GM19351 (cell line): ENCODE data around the gene SUCLG2.

Source experiments
- ATAC-seq: cut with Tn5 transposase; IDR thresholded peaks from one replicate; pipeline ENCODE4 v1.9.1; 2021; ENCODE audit warnings: mild to moderate bottlenecking, moderate library complexity; ENCODE audit not compliant: unreplicated experiment

The SUCLG2 gene

DNA sequence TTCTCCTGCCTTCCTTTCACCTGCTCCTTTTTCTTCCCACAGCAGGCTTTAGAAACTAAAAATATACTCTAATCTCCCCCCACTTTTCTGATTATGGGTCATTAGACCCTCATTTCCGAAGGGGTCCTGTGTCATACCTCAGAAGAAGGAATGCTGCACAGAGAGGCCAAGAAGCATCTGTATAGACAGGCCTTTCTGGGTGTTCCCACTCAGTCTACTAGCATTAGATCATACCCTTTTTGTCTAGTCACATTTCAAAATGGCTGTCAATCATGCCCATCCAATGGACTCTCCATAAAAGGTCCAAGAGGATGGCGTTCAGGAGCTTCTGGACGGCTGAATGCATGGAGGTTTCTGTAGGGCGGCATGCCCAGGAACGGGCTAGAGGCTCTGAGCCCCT is 192.2 kb downstream of the SUCLG2 start:
- no peak for ATAC-seq

DNA sequence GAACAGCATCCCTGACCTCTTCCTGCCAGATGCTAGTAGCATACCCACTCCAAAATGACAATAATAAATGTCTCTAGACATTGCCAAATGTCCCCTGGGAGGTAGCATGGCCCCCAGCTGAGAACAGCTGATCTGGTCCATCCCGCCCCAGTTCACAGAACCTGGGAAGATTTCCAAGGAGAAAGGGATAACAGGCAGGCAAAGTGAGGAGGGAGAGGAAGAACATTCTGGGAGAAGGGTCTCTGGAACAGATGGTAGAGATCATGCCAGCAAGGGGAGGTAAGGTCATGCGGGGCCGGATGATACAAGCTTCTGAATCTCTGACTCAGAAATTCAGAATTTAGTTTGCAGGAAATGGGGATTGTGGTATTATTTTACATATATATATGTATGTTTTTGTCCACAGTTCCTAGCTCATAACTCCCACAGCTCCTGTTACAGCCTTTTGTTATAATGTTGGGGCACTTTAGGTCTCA is 192.7 kb downstream of the SUCLG2 start:
- no peak for ATAC-seq

DNA sequence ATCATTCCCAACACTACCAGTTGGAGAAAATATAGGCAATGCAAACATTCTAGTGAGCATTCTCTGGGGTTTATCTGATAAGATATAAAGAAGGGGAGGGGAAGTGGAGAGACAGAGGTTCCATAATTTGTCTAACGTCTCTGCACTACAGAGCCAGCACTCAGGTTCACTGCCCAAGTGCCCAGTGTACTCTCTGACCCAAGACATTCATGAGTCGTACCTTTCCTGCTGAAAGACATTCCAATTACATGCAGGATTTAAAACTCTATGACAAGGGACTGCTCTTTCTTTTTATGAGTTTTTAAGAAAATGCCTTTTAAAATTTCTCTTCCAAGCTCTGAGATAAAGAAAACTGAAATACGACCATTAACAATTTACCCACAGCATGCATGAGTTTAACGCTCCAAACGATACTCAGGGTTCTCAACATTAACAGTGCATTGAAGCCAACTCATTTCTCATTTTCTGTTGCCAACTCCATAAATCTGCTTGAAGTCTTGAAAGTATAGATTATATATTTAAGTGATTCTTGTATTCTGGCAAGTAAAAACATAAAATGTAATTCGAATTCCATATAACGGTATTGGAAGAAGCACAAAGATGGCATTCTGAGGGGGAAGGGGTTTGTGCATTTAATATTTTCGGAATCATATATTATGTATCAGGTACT is 193.4 kb downstream of the SUCLG2 start:
- ATAC-seq, result no peak

DNA sequence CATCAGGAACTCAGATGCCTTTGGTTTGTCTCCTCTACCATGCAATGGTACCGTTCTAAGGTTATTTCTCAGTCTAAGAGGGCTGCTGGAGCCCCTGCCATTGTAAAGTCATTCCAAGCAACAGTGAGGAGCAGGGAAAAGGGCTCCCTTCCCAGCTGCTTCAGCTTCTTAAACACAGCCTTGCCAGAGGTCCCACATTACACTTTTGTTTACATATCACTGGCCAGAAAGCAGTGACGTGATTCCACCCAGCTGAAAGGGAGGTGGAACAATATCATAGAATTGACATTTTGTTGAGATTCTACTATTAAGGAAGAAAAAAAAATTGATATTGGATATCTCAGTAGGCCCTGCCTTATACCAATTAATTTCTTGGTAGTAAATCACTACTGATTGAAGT is 194.6 kb downstream of the SUCLG2 start:
- no peak for ATAC-seq

DNA sequence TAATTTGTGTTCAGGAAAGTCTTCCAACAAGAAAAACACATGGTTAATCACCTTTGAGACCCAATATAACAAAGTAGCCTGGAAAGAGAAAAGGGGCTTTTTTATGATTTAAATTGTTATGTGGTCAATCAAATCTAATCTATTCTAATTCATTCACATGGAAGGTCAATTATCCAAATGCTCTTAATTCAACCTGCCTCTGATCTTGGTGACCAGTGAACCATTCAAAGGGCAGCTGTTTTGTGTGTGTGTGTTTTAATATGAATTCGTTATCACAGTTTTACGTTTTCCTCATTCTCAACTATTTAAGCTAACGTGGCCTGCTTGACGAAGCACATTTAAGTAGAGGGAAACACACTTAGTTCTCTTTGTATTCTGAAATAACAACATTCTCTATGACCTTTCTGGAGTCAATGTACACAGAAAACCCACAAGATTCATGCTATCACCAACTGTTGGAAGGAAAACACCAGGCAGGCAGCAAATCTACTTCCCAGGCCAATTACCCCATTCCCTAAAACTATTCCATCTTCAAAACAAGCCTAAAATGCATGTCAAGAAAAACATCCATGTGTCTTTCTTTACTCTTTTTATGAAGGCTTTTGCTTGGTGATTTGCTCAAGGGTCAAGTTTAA is 195.4 kb downstream of the SUCLG2 start:
- ATAC-seq, result no peak

DNA sequence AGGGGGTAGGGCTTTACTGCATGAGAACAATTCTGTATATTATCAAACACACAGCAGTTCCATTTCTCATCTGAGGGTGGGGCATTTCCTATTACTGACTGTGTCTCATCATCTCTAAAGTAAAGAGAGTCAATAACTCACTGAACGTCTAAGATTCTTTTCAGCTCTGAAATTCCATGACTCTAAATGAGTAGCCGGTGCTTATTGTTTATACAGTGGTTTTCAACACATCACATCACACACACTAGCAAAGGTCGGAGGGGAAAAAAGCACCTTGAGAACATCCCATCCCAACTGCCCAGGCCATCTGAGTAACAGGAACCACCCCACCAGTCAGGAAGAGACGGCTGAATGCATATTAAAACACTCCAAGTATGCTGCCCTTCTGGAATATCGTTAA is 196.0 kb downstream of the SUCLG2 start:
- ATAC-seq, result no peak

DNA sequence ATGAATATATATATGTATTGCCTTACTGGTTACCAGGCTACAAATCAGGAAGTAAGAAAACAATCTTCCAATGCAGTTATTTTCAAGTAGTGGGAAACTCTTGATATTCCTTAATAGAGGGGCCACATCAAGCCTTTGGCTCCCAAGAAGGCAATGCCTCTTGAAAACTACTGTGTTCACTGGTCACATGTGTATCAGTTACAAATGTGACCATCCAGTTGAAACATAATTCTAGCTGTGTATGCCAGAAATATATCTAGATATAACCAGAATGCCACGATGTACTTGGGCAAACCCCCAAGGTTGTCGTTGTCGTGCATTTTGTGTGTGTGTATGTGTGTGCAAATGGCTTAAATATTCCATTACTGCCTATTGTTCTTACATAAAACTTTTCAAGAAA is 200.8 kb downstream of the SUCLG2 start:
- ATAC-seq, result no peak

DNA sequence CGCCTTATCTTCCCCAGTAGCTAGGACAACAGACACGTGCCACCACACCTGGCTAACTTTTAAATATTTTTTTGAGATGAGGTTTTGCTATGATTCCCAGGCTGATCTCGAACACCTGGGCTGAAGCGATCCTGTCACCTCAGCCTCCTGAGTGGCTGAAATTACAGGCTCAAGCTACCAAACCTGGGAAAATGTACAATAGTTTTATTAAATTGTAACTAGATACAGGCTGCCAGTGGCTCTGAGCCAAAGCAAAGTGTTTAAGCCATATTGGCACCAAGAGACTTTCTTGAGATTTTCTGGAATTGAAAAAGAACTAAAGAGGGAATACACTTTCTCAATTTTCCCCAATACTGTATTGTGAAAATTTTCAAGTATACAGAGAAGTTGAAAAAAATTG is 204.3 kb downstream of the SUCLG2 start:
- ATAC-seq, result no peak

DNA sequence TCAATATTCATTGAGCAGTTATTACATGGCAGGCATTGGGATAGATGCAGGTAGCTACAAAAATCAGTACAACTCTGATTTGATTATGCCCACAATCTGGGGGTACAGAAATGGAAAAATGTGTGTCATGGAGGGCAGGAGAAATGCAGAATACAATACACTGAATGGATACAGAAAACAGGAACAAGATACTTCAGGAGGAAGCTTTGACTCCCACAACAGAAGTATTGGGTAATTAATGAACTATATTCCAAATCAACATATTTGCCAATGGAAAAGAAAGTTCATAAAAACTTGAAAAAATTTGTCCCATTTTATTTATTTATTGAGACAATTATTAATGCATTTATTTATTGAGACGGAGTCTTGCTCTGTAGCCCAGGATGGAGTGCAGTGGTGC is 207.0 kb downstream of the SUCLG2 start:
- ATAC-seq, result no peak

DNA sequence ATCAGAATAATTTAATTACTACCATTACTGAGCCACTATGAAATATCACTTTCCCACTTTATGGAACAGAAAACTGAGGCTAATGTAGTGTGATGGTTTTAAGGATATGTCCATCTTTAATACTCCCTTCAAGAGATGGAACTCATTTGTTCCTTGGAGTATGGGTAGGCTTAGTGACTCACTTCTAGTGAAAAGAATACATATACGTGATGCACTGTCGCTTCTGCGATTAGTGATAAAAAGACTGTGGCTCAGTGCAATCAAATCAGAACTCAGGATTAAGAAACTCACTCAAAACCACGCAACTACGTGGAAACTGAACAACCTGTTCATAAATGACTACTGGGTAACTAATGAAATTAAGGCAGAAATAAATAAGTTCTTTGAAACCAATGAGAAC is 216.6 kb downstream of the SUCLG2 start:
- ATAC-seq, result no peak

DNA sequence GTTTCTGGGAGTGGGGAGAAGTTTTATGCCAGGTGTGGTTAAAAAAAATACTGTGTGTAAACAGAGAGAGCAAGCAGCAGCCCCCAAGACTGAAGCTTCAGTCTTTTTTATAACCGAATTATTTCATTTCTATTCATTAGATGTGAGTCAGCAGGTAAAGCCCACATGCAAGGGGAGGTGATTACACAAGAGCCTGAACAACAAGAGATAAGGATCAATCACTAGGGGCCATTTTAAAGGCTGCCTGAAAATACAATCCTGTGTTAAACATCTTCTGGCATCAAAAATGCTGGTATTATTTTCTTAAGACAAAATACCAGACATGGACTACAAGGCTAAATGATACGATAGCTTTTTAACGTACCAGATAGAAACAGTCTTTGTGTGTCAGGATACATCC is 217.3 kb downstream of the SUCLG2 start:
- no peak for ATAC-seq

DNA sequence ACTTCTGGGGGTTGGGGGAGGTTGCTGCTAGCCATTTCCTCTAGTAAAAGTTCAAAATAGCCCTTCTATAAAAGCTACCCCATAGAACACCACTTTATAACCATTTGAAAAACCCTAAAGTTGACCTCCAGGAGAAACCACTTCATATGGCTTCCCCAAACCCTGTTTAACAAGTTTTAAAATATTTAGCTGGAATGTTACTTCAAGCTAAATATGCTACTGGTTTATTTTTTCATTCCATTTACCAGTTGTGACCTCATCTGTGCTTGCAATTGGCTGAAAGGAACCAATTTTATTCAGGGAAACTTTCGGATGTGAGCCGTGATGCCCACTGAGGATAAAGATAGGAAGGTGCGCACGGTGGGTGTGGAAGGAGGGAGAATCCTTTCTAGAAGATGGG is 221.3 kb downstream of the SUCLG2 start:
- ATAC-seq, result no peak

DNA sequence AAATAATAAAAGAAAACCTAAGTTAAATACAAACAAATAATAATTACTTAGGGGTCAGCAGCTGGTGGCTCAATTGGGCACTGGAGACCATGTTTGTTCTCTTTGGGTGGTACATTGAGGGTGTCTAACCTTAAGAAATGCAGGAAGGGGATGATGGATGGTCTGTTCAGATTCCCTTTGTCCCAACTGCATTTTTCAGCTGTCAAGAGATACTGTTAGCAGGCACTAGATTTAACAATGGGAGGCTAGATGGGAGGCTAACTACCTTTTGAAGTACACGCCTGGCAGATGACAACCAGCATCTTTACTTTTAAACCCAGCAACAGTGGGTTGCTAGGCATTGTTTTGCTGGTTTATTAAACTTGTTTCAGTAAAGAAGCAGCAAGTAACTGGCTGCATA is 222.5 kb downstream of the SUCLG2 start:
- no peak for ATAC-seq

DNA sequence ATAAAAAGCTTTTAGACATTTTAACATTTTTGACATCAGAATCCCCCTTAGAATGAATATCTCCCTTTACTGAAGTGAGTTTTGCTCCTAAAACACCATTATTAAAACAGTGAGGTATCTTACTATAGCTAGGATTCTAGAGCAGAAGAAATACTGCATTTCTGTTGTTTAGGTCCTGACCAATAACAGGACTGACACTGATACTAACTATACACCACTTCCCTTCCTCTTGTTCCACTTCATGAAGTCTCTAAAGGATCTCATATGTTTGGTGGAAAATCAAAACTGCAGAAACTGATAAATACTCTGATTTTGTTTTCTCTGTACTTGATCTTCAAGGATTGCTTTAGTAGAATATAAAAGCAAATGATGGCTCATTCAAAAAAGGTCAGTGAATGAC is 230.7 kb downstream of the SUCLG2 start:
- no peak for ATAC-seq

DNA sequence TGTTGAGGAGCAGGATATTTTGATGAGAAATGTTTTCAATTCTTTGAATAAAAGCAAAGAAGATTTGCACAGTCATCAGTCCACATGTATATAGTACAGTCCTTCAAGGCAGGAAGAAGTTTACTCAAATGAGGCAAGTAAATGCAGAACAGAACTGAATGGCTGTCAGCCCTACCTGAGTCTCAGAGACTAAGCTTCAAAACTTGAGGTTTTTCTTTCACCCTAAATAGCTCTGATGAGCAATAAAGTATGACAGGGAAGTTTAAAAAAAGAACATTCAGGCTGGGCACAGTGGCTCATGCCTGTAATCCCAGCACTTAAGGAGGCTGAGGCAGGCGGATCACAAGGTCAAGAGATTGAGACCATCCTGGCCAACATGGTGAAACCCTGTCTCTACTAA is 232.5 kb downstream of the SUCLG2 start:
- no peak for ATAC-seq

DNA sequence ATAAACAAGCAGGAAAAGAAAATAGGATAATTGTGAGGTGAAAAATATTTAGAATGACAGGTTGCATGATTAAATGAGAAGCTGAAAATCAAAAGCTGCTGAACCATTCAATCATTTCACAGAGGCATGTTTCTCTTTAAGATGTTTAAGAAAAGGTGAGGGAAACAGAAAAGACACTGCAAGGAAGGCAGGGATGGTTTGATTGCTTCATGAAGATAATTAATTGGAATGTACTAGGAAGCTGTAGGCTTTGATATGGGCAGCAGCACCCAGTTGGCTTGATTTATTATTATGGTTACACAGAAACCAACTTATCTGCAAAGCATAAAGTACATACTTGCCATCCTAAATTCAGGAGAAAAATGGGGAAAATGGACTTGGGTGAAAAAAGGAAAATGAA is 234.6 kb downstream of the SUCLG2 start:
- no peak for ATAC-seq

DNA sequence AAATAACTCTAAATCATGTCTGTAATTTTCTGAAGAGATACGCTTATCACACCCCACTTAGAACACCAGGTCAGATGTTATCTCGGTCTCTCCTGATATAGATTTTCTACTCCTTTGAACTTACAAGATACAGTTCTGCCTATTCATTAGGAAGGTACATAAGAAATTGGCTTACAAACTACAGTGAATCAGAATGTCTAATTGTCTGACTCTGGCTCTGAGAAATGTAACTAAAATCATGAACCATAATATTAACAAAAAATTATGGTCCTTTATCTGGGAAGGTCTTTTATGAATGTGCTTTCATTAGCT is 235.2 kb downstream of the SUCLG2 start:
- no peak for ATAC-seq

DNA sequence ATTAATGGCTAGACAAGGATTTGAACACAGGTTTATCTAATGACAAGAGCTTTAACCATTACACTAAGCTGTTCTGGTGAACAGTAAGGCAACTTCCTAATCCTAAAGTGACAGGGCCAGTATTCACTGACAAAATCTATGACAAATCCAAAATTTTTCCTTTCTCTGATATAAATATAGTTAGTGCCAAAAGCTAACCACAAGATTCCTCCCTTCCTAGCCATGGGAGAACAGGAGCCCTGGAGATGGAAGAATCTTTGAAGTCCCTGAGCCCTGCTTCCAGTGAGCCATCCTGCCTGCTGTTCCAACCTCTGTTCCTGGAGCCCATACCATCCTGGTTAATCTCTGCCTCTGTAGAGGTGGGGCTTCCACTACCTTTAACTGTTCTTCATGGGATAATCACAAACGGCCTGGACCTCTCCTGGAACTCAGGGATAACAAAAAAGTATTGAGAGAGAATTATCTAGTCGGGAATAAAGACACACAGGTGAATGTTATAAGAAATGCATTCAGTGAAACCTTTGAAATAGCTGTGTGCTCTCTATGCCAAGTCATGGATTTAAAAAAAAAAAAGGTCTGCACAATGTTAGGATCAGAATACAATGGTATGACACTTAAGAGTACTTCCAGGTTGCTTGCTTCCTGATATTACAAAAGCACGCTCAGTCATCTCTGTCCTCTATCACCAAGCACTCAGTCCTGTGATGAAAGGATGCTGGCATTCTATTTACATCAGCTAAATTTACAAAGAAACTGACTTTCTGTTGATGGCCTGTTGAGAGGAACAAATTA is 235.8 kb downstream of the SUCLG2 start:
- no peak for ATAC-seq

DNA sequence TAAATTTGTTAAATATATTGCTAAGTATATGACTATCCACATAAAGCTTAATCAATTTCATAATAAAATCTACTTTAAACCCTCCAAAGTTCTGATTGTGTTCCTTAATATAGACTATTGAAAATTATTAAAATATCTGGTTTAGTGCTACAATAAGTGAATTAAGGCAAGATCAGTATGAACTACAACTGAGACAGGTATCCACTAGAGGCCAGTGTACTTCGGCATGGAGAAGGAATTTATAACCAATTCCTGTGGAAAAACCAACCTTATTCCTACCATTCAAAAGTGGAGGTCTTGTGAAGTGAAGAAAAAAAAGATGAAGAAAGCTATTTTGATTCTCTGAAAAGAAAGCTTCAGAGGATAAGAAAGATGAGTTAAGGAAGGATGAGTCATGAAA is 237.7 kb downstream of the SUCLG2 start:
- no peak for ATAC-seq

DNA sequence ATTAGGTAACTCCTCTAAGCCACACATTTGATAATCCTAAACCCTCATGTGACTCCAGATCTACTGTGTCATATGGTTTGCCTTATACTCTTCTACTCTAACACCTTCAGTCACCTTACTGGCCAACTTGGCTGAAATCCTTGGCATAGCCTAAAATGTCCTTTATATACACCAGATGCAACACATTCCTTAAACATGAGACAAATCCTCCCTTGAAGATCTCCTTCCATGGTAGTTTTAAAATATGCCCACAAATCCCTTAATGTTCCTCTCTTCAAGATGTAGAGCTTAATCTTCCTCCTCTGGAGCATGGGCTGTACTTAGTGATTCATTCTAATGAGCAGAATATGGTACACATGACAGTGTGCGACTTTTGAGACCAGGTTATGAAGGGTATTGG is 238.9 kb downstream of the SUCLG2 start:
- ATAC-seq, result no peak

DNA sequence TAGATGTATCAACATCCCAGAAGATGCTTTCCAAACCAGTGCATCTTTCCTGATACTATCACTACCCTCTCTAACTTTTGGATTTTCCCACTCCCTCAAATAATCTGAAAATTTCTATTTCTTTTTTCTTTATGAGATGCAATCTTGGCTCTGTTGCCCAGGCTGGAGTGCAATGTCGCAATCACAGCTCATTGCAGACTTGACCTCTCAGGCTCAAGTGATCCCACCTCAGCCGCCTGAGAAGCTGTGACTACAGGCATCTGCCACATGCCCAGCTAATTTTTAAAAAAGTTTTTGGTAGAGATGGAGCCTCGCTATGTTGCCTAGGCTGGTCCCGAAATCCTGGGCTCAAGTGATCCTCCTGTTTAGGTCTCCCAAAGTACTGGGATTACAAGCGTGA is 239.7 kb downstream of the SUCLG2 start:
- no peak for ATAC-seq

DNA sequence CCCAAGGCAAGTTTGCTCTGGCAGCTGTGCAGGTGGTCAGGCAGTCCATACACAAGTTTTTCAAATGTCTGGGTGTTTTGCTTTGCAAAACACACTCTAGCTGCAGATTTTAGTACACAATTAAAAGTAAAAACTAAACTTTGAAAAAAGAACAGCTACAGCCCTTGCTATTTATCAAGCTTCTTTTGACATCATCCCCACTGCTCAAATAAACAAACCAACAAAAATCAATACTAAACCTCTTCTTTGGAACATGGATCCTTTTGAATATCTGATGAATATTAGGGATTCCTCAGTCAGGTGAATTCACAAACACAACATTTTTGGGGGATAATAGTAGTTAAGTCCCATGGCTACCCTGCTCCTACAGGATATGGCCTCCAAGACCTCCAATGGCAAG is 249.2 kb downstream of the SUCLG2 start:
- no peak for ATAC-seq
